Epidermal melanocyte (primary cell): ENCODE data around the gene CFHR1.
"Not testable (repeated sequence)": the region's sequence is repeated elsewhere in the genome, so short reads cannot be mapped to it uniquely, and the experiment has no call there.

ENCODE experiments used
- DNase-seq: peaks from one replicate; pipeline ENCODE4 v3.0.0; 2011; ENCODE audit warnings: low spot score; ENCODE audit not compliant: insufficient read length

The CFHR1 gene

GRCh38 chr1:196819531-196819930, at the start of gene CFHR1:
TSS of gene CFHR1 (plus strand) at chr1:196819731. CDS start at chr1:196819845, 114 bp downstream.
- not testable (repeated sequence) for DNase-seq

- not testable (repeated sequence) for DNase-seq
These were observed 49.7 kb upstream of the CFHR1 start for GRCh38 chr1:196769823-196770222.

GRCh38 chr1:196773713-196774112, 45.8 kb upstream of the CFHR1 start:
- no peak for DNase-seq

DNA sequence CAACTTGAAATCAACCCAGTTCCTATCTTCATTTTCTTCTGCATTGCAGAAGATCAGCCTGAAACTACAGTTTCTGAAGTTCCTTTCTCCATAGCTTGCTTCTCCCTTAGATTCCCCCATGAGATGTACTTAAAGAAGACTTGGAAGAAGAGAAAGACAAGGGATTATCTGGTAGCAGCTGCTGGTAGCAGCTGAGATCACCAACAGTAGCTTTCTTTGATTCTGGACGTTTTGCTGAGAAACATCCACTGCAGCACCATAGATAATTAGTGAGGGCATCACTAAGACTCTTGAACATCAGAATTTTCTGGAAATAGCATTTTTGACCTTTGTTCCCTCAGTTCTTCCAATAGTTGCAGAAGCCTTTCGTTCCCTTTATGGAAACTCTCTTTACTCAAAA, 45.4 kb upstream of the CFHR1 start:
- DNase-seq: no peak

DNA sequence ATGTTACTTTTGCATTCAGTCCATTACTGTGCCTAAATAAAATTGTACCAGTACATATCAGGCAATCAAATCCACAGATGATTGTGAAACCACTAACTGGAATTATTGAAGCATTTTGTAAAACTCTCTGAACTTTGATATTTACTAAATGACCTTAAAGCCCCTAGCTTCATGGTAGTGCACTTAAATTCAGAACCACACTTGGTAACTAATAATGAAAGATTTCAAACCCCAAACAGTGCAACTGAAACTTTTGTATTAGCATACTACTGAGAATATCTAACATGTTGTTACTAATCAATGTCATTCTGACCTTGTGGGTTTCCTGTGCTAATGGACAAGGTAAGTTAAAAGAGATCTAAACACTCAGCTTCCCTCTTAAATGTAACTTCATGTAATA, 44.9 kb upstream of the CFHR1 start, which contains the start of gene CFHR3:
Gene CFHR3, plus strand, starts transcription at position 238 of the 400 bp plus-strand sequence. Its CDS starts 47 bp downstream, at position 285.
- no peak for DNase-seq

DNA sequence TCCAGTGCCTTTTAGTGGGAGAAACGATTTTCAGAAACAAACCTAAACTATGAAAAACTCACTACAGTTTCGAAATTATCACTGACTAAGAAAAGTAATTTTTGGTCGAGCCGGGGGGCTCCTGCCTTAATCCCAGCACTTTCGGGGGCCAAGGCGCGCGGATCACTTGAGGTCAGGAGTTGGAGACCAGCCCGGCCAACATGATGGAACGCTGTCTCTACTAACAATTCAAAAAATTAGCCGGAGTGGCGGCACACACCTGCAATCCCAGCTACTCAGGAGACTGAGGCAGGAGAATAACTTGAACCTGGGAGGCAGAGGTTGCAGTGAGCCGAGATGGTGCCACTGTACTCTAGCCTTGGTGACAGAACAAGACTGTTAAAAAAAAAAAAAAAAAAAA, 41.9 kb upstream of the CFHR1 start:
- no peak for DNase-seq

- DNase-seq: no peak
These were observed 40.4 kb upstream of the CFHR1 start for GRCh38 chr1:196779093-196779492.

DNA sequence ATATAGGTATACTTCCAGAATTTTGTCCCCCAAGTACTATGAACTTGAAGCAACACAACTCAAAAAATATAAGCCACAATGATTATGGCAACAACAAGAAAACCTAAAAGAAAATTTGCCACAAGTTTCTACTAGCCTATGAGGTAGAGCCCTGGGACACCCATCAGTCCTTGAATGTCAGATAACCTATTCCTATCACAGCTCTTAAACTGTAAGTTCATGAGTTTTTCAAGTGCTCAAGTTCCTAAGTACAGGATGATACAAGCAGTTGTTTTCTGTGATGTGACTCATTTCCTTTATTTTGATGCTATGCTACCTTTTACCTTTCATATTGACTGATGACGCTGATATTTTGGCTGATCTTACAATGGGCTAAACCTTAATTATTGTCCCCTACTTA, 28.3 kb upstream of the CFHR1 start:
- not testable (repeated sequence) for DNase-seq

DNA sequence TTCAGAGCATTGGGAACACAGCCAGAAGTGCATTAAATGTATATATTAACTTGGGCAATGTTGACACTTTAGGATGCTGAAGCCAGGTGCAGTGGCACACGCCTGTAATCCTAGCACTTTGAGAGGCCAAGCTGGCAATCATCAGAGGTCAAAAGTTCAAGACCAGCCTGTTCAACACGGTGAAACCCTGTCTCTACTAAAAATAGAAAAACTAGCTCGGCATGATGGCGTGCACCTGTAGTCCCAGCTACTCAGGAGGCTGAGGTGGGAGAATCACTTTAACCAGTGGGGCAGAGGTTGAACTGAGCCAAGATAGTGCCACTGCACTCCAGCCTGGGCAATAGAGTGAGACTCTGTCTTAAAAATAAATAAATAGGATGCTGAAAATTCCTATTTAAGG, 25.4 kb upstream of the CFHR1 start:
- not testable (repeated sequence) for DNase-seq

- DNase-seq: no peak
These were observed 21.6 kb upstream of the CFHR1 start for GRCh38 chr1:196797891-196798290.

- DNase-seq: not testable (repeated sequence)
These were observed 17.6 kb upstream of the CFHR1 start for GRCh38 chr1:196801920-196802319.

DNA sequence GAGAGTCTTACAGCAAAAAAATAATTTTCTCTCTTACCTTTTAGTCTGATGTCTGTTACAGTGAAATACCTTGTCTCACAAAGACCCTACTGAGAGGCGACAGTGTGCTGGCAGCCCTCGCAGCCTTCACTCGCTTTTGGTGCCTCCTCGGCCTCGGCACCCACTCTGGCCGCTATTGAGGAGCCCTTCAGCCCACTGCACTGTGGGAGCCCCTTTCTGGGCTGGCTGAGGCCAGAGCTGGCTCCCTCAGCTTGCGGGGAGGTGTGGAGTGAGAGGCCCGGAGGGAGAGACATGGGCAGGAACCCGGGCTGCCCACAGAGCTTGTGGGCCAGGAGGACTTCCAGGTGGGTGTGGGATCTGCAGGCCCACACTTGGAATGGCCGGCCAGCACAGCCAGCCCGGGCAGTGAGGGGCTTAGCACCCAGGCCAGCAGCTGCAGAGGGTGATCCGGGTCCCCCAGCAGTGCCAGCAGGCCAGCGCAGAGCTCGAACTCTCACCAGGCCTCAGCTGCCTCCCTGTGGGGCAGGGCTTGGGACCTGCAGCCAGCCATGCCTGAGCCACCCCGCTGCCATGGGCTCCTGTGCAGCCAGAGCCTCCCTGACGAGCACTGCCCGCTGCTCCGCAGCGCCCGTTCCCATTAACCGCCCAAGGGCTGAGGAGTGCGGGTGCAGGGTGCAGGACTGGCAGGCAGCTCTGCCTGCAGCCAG, 10.8 kb upstream of the CFHR1 start:
- DNase-seq: no peak

GRCh38 chr1:196817442-196817841, 2.1 kb upstream of the CFHR1 start:
- DNase-seq: not testable (repeated sequence)

GRCh38 chr1:196827860-196828259, 8.3 kb downstream of the CFHR1 start:
- DNase-seq: peak; percentile 8

DNA sequence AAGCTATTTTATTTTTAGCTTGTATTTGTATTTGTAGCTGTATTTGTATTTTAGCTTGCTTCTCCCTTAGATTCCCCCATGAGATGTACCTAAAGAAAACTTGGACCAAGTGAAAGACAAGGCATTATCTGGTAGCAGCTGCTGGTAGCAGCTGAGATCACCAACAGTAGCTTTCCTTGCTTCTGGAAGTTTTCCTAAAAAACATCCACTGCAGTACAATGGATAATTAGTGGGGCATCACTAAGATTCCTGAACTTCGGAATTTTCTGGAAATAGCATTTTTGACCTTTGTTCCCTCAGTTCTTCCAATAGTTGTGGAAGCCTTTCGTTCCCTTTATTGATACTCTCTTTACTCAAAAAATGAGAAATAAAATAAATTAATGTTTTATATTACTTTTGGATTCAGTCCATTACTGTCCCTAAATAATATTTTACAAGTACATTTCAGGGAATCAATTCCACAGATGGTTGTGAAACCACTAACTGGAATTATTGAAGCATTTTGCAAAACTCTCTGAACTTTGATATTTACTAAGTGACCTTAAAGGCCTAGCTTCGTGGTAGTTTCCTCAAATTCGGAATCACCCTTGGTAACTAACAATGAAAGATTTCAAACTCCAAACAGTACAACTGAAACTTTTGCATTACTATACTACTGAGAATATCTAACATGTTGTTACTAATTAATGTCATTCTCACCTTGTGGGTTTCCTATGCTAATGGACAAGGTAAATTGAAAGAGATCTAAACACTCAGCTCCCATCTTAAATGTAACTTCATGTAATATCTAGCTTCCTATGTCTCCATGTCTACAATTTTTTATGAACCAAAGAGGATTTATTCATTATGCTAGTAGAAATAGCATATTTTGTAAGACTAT, 30.3 kb downstream of the CFHR1 start:
- not testable (repeated sequence) for DNase-seq

- no peak for DNase-seq
These were observed 36.5 kb downstream of the CFHR1 start for GRCh38 chr1:196856053-196856452.

DNA sequence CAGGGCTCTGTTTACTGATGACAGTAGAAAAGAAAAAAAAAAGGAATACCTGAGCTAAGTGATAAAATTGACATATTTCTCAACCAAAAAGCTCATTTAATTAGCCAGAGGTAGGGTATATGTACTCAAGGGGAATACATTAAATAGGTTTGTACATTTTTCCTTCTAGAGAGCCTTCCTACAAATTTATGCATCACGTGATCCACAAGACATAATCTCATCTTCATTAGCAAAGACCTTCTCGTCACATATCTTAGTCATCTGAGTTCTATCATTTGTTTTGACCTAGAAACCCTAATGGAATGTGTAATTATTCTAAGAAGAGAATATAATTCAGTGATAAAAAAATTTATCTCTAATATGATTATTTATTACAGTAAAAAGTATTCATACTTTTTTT, 37.7 kb downstream of the CFHR1 start:
- DNase-seq: no peak

DNA sequence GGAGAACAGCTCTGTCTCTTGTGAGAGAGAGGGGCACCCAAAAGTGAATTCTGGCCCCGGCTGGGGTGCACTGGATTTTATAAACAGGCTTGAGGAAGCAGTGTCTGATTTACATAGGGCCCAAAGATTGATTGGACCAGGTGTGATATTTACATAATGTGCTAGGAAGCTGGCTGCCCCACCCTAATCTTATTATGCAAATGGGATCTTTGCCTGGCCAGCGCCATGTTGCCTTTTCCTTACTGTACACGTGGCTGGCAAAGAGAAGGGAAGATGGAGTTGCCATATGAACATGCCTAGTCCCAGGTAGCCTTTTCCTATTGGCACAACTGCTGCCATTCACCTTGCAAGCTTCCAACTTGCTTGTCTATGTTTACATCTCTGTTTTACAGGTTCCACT, 39.3 kb downstream of the CFHR1 start:
- no peak for DNase-seq

DNA sequence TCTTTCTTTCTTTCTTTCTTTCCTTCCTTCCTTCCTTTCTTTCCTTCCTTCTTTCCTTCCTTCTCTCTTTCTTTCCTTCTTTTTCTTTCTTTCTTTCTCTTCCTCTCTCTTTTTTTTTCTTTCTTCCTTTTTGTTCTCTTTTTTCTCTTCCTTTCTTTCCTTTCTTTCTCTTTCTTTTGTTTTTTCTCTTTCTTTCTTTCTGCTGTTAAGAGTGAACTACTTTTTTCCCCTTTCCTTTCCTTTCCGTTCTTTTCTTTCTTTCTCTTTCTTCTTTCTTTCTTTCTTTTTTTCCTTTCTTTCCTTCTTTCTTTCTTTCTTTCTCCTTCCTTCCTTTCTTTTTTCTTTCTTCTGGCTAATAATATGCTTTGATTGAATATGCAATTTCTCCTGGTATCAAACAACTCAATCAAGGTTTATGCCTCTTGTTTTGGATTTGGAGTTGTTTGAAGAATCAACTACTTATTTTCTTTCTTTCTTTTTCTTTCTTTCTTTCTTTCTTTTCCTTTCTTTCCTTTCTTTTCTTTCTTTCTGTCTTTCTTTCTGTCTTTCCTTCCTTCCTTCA, 40.9 kb downstream of the CFHR1 start:
- no peak for DNase-seq

DNA sequence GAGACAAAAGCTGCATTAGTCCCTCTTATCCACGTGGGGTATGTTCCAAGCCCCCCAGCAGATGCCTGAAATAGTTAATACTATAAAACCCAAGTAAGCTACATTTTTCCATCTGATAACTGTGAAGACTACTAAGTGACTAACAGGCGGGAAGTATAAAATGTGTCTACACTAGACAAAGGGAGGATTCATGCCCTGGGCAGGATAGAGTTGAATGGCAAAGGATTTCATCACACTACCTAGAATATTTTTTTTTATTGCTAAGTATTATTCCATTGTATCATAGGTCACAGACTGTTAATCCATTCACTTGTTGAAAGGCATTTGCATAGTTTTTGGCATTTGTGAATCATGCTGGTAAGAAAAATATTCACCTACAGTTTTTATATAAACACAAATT, 41.9 kb downstream of the CFHR1 start:
- no peak for DNase-seq

DNA sequence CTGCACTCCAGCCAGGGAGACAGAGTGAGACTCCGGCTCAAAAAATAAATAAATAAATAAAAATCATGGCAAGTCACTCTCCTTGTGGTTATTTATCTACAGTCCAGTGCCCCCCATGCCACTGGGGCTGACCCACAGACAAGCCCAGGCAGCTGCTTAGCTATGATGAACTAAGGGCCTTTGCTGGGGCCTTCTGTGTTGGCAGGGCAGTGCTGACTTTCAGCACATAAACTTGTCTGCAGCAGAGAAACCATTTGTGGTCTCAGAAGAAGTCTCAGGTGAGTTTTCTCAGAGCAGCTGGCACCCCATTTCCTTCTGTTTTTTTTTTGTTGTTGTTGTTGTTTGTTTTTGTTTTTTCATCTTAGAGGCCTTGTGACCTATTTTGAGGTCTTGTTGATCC, 47.4 kb downstream of the CFHR1 start:
- DNase-seq: no peak

- DNase-seq: no peak
These were observed 53.9 kb downstream of the CFHR1 start for GRCh38 chr1:196873385-196873784.
